ENCODE measurements around the gene TSPAN10.

The TSPAN10 gene

GRCh38 chr17:81635973-81636504 lies 957 bp upstream of the TSPAN10 start:
- DNase-seq, result no peak

DNA sequence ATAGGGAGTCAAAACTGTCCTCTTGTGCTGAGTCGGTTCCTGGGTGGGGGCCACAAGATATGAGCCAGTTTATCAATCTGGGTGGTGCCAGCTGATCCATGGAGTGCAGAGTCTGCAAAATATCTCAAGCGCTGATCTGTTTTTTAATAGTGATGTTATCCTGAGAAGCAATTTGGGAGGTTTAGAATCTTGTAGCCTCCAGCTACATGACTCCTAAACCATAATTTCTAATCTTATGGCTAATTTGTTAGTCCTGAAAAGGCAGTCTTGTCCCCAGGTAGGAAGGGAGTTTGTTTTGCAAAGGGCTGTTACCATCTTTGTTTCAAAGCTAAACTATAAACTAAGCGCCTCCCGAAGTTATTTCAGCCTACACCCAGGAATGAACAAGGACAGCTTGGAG lies 1.7 kb downstream of the TSPAN10 start:
- no peak for DNase-seq

GRCh38 chr17:81640011-81640410 lies 3.0 kb downstream of the TSPAN10 start:
- DNase-seq, result no peak

DNA sequence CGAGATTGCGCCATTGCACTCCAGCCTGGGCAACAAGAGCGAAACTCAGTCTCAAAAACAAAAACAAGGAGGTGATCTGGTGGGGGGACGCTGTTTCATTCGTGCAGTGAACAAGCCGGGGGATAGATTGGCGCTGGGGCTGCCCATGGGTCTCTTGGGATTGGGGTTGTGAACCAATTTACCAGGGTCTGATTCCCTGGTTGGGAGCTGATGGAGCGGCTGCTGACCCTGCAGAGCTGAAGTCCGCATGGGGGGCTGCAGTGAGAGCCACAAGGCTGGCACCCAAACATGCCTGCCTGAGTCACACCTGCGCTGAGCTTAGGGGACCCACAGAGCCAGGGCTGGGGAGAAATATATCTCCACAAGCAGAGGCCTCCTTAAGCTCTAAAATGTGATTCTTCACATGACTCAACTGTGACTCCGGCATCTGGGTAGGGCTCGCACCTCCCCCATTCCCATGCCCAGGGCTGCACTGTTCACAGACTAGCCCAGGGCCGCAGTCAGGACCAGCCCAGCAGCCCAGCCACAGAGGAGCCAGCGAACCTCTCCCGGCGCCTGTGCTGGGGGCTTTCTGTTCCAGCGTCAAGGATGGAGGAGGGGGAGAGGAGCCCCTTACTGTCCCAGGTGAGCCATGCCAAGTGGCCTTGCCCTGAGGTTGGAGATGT lies 5.0 kb downstream of the TSPAN10 start:
- DNase-seq, result no peak

DNA sequence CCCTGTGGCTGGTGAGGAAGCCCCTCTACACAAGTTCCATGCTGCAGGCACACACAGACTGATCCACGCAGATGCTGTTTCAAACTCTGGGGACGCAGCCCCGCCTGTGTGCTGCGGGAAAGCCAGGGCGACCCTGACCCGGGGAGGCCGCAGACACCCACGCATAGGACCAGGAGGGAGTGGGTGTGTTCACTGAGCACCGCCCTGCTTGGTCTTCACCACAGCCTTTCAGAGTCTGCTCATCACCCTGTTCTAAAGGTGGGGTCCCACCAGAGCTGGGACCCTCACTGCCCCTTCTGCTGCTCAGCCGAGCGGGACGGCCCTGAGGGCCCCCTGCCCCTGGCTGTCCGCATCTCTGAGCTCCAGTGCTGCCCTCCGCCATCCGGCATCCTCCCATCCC lies 7.5 kb downstream of the TSPAN10 start:
- no peak for DNase-seq

DNA sequence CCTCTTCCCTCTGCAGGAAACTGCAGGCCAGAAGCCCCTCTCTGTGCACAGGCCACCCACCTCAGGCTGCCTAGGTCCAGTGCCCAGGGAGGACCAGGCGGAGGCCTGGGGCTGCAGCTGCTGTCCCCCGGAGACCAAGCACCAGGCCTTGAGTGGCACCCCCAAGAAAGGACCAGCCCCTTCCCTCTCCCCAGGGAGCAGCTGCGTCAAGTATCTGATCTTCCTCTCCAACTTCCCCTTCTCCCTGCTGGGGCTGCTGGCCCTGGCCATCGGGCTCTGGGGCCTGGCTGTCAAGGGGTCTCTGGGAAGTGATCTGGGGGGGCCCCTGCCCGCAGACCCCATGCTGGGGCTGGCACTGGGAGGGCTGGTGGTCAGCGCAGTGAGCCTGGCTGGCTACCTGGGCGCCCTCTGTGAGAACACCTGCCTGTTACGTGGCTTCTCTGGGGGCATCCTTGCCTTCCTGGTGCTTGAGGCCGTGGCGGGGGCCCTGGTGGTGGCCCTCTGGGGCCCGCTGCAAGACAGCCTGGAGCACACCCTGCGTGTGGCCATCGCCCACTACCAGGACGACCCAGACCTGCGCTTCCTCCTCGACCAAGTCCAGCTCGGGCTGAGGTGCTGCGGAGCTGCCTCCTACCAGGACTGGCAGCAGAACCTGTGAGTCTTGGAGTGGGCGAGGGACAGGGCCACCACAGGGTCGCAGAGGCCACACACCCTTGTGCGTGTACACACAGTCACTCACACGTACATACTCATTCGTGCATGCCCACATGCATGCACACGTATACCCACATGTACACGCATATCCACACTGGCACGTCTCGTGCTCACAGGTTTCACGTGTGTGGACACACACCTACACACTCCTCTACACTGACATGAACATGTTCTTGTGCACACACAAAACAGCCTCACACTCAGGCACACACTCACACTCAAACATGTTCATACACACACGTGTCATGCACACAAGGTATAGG lies 8.3 kb downstream of the TSPAN10 start:
- no peak for DNase-seq

- no peak for DNase-seq
These were observed 10.0 kb downstream of the TSPAN10 start for GRCh38 chr17:81646869-81647600.

DNA sequence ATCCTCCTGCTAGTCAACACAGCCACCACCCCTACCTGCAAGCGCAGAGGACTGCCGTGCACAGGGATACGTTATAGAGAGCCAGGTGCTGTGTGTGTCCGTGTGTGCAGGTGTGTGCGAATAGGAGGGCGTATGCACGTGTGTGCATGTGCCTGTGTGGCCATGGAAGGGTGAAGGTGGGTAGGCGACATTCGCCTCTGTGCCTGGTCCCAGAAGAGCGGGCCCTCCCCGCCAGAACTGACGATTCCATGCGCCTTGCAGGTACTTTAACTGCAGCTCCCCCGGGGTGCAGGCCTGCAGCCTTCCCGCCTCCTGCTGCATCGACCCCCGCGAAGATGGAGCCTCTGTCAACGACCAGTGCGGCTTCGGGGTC lies 10.6 kb downstream of the TSPAN10 start:
- DNase-seq, result no peak

DNA sequence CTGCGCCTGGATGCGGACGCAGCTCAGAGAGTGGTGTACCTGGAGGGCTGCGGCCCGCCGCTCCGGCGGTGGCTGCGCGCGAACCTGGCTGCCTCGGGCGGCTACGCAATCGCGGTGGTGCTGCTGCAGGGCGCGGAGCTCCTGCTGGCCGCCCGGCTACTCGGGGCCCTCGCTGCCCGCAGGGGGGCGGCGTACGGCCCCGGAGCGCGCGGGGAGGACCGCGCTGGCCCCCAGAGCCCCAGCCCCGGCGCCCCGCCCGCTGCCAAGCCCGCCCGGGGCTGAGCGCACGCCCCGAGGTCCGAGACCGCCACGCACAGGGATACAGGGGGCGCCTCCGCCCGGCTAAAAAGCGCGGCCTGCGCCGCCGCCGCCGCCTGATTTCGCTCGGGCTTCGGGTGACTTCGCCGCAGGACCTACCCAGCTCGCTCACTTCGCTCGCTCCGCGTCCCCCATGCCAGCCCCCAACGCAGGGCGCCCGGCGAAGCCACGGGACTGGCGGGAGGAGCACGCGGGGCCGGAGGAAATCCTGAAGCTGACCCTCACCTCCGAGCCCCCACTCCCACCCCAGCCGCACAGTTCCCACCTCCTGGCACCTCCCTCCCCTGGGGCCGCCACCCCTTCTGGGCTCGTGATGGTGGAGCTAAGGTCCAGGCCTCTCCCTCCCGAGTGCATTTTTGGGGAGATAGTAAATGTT lies 11.2 kb downstream of the TSPAN10 start:
- no peak for DNase-seq

GRCh38 chr17:81648707-81649085 lies 11.7 kb downstream of the TSPAN10 start:
- no peak for DNase-seq

- DNase-seq, result no peak
These were observed 14.0 kb downstream of the TSPAN10 start for GRCh38 chr17:81650951-81651350.

DNA sequence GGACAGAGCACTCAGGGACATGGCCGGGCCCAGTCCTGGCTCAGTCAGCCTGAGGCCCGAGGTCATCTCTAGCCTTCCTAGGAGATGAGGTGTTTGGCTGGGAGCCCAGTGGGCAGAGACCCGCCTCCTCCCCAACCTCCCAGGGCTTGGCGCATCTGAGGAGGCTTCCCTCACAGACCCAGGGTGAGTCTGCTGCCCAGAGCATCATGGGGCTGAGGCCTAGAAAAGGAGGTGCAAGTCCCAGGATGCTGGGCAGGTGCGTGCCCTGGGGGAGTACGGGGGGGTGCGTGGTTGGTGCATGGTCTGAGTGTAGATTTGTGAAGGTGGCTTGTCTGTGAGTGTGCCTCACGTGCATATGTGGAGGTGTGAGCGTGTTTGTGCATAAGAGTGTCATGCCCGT lies 14.7 kb downstream of the TSPAN10 start:
- DNase-seq, result peak; percentile 58 to 62

- no peak for DNase-seq
These were observed 16.1 kb downstream of the TSPAN10 start for GRCh38 chr17:81652906-81653771.

- no peak for DNase-seq
These were observed 18.6 kb downstream of the TSPAN10 start for GRCh38 chr17:81655378-81656117.

DNA sequence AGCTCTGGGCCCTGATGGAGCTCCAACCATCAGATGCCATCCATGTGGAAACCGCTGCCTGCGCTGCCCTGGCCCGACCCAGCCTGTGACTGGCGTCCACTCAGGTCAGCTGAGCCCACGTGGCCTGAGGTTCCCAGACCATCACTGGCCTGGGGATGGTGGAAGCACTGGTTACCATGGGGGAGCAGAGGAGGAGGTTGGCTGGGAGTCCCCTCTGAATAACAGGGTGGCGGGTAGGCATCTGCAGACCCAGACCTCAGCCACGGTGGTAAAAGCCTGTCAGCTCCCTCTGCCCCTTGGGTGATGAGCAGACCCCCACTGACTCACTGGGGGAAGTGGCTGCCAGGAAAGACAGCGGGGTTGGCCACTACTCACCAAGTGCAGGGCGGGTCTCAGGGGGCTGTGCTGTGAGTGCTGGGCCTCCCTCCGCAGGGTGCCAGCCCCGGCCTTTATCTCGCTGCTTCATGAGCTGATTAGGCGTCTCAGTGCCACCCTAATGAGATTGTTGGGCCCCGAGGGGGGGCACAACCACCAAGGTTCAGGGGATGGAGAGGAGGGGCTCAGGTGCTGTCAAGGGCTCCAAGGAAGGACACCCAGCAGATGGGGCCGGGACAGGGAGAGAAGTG lies 19.2 kb downstream of the TSPAN10 start, which contains the start of gene PDE6G:
TSS of gene PDE6G (minus strand) at position 425 of the 626 bp plus-strand sequence. CDS start 3,237 bp downstream, outside the sequence.
- DNase-seq, result no peak

DNA sequence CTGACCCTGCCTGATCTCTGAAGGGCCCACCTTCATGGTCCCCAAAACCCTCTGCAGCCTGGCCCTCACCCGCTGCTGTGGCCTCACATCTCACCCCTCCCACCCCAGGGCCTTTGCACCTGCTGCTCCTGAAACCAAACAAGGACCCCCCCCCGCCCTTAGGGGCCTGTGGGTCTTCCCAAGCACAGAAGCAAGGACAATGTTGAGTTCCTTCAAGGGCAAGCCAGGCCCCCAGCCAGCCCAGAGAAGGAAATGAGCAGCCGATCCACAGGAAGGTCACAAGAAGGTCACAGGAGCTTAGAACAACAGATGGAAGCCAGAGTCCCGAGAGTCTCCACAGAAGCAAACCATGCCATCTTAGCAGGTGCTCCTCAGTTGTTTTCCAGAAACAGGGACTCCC lies 19.8 kb downstream of the TSPAN10 start:
- DNase-seq, result no peak

DNA sequence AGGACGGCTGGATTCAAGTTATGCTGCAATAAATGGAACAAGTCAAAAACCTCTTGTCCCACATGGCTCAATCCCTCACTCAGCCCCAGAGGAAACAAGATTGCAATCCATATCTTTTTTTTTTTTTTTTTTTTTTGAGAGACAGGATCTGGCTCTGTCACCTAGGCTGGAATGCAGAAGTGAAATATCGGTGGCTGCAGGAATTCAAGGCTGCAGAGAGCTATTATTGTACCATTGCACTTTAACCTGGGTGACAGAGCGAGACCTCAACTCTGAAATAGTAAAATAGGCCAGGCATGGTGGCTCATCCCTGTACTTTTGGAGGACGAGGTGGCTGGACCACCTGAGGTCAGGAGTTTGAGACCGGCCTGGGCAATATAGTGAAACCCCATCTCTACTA lies 22.0 kb downstream of the TSPAN10 start:
- no peak for DNase-seq

DNA sequence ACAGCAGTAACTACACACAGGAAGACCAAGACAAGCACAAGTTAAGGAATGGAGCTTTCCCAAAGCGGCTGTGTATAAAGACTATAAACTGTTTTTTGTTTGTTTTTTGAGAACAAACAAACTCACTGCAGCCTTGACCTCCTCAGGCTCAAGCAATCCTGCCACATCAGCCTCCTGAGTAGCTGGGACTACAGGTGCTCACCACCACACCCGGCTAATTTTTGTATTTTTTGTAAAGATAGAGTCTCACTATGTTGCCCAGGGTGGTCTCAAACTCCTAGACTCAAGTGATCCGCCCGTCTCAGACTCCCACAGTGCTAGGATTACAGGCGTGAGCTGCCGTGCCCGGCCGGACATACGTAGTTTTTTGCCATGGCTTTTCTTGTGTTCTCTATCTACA lies 23.4 kb downstream of the TSPAN10 start:
- DNase-seq, result no peak

DNA sequence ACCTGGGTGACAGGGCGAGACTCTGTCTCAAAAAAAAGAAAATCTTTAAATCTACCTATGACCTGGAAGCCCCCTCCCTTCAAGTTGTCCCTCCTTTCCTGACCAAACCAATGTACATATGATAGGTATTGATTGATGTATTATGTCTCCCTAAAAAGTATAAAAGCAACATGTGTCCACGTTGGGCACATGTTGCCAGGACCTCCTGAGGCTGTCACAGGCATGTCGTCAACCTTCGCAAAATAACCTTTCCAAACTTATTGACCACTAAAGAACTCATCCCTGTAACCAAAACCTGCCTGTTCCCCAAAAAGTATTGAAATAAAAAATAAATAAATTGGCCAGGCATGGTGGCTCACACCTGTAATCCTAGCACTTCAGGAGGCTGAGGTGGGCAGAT lies 25.0 kb downstream of the TSPAN10 start:
- no peak for DNase-seq

DNA sequence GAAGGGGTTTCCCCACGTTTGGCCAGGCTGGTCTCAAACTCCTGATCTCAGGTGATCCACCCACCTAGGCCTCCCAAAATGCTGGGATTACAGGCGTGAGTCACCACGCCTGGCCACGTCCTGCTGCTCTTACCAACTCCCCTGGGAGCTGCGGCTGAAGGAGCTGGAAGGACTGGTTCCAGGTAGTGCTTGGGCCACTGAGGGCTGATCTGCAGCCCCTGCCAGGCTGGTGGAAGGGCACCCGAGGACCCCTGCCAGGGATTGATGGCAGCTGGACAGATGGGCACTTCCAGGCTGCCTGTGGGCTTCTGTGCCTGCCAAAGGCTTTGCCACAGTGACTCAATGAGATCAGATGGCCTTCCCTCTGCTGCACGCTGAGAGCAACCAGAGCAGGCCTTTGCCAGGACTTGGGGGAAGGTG lies 27.1 kb downstream of the TSPAN10 start:
- DNase-seq, result no peak

Data from SHP77 (cell line).